Right atrium auricular region (tissue), 2 donors: Measurements from ENCODE around the gene TRIM52. TPM values are rescaled to one million over a fixed set of nuclear protein-coding genes. Genes with fewer than 3 reads are reported as not detected.

Source experiments
- DNase-seq: peaks from one replicate; pipeline ENCODE4 v3.0.0-alpha.2; 2019; ENCODE audit warnings: low spot score
- H3K27ac ChIP-seq, 2 donors: fragments of 200-600 bp; sonication (generic); 1 replicate in 1 of 2; 2 replicates in 1 of 2; pipeline ENCODE4 v1.5.1; 2016 to 2019
- H3K27me3 ChIP-seq, 2 donors: fragments of 200-600 bp; sonication (generic); one replicate each; pipeline versions ENCODE4 v1.5.1 to v1.6.0; 2017 to 2019
- H3K36me3 ChIP-seq: fragments of 200-600 bp; sonication (generic); one replicate; pipeline ENCODE4 v1.5.1; 2016
- H3K4me1 ChIP-seq, 2 donors: fragments of 200-600 bp; sonication (generic); one replicate each; pipeline versions ENCODE4 v1.5.1 to v1.6.0; 2017 to 2019
- H3K4me3 ChIP-seq, 2 donors: fragments of 200-600 bp; sonication (generic); 1 replicate in 1 of 2; 2 replicates in 1 of 2; pipeline ENCODE4 v1.5.1; 2017 to 2019; ENCODE audit warnings: mild to moderate bottlenecking in 1 of 2, moderate library complexity in 1 of 2
- H3K9me3 ChIP-seq, 2 donors: fragments of 200-600 bp; sonication (generic); one replicate each; pipeline ENCODE4 v1.5.1; 2019
- total RNA-seq, 2 donors: library from RNA; depleted of rRNA; stranded (reverse); fragments of >200 nt; gene quantifications; one replicate each; pipeline ENCODE4 v1.1.0, GENCODE V29; 2016
- TF ChIP-seq, protein P1 (sequence below), 2 donors: fragments of 200-600 bp; sonication (generic); IDR thresholded peaks; one replicate each; pipeline ENCODE4 v1.5.1; 2019; ENCODE audit warnings: antibody characterized with exemption in 2 of 2

TRIM52 gene
- total RNA-seq, 2 donors from 2014 or later: 4.4 to 9.1 TPM

DNA sequence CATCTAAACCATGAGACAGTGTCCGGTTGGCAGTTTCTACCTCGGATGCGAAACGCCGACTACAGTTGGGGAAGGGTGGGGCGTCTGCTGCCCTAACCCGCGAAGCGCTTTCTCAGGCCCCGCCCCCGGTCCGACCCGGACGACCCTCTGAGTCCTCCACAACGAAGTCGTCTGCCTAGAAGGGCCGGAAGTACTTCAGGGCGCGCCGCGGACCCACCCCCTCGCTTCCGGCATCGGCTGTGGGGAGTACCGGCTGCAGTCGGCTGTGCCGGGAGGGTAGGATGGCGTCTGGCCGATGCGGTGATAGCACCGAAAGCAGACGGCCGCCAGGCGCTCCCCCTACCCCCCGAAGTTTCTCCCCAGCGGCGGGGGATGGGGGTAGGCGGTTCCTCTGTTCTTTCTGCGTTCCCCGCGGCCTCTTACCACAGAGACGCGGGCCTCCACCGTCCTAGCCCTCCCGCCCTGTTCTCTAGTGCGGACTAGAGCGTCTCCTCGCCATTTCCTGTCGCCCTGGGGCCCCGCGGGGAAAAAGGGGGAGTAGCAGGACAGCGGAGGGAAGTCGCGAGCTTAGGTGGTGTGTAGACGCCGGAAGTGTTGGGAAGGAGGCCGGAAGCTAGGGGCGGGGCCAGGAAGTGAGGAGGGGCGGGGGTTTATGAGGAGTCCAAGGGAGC, 37.8 kb downstream of the TRIM52 start, which contains the start of gene TRIM41:
Gene TRIM41 (plus strand): TSS at position 224 of the 671 bp plus-strand sequence. CDS start 719 bp downstream, outside the sequence.
- TF ChIP-seq, protein P1, sequence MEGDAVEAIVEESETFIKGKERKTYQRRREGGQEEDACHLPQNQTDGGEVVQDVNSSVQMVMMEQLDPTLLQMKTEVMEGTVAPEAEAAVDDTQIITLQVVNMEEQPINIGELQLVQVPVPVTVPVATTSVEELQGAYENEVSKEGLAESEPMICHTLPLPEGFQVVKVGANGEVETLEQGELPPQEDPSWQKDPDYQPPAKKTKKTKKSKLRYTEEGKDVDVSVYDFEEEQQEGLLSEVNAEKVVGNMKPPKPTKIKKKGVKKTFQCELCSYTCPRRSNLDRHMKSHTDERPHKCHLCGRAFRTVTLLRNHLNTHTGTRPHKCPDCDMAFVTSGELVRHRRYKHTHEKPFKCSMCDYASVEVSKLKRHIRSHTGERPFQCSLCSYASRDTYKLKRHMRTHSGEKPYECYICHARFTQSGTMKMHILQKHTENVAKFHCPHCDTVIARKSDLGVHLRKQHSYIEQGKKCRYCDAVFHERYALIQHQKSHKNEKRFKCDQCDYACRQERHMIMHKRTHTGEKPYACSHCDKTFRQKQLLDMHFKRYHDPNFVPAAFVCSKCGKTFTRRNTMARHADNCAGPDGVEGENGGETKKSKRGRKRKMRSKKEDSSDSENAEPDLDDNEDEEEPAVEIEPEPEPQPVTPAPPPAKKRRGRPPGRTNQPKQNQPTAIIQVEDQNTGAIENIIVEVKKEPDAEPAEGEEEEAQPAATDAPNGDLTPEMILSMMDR (IDR thresholded peaks at IDR 0.05): no peak

DNA sequence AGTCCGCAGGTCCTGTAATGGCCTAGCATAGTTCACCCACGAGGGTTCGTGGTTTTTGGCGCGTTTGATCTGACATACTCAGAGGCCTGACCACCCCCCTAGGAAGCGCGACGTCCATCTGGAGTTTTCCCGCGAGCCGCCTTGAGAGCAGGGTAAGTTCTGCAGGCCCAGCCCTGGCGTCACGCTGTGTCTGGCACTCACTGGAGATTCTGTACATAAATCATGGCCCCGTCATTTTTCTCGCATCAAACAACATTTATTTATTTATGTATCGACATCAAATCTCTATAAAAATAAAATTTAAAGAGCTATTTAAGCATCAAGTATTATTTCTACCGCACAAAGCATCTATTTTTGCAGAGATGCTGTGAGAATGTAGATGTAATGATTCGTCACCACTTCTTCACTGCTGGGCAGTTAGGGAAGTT, 38.3 kb downstream of the TRIM52 start:
- no peak for DNase-seq
- Histone ChIP-seq H3K36me3 (peaks cover 7% of the 10 kb centered on the region), H3K27ac (peak overlapping the region; percentile 96 to 99), H3K27me3 (no peaks in the 10 kb centered on the region), H3K9me3 (no peaks in the 10 kb centered on the region), H3K4me1 (peaks cover 0 to 21% of the 10 kb centered on the region in 2 donors), H3K4me3 (peak overlapping the region; percentile 61 to 87)
- TF ChIP-seq, protein P1 (IDR thresholded peaks at IDR 0.05): no peak

More for the DNA sequence above, 37.8 kb downstream of the TRIM52 start, which contains the start of gene TRIM41:
- Histone ChIP-seq H3K27me3 (no peaks in the 10 kb centered on the region), H3K4me1 (peaks cover 0 to 17% of the 10 kb centered on the region in 2 donors), H3K27ac (peak within 1 kb of the TSS; percentile 96 to 99), H3K9me3 (no peaks in the 10 kb centered on the region), H3K4me3 (peak within 1 kb of the TSS; percentile 61 to 87), H3K36me3 (peaks cover 7% of the 10 kb centered on the region)
- DNase-seq: peak; percentile 98

DNA sequence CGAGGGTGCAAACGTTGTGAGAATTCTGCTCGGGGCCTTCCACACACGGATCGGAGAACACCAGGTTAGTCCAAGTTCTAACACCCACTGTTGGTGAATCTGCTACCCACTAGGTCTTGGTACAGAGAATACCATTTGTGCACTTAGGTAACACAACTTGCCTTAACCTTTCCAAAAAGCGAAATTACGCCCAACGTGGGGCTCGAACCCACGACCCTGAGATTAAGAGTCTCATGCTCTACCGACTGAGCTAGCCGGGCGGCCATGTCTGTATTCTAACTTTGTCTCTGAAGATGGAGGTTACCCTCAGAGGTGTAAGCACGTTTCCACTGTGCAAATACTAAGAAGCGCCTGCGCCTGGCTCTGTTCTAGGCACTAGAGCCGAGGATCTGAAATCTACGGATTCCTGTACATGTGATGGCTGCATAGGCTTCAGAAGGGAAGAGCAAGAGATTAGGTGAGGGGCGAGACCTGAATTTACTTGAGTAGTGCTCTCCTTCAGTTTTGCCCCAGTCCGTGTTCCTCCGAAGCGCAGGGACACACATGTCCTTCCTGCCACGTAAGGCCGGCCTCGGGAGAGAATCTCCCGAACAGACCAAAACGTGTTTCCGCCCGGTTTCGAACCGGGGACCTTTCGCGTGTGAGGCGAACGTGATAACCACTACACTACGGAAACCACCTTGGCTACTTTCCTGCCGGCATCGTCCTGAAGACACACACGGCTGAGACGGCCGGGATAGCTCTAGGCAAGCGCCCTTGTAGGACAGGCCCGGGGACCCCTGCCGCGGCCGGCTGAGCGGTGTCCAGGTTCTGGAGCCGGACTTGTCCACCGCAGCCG, 38.9 kb downstream of the TRIM52 start:
- Histone ChIP-seq H3K4me3 (peak overlapping the region; percentile 61 to 87), H3K36me3 (peaks cover 3% of the 10 kb centered on the region), H3K9me3 (no peaks in the 10 kb centered on the region), H3K27me3 (no peaks in the 10 kb centered on the region), H3K27ac (peak overlapping the region; percentile 96 to 99), H3K4me1 (peaks cover 0 to 27% of the 10 kb centered on the region in 2 donors)
- TF ChIP-seq, protein P1 (IDR thresholded peaks at IDR 0.05): no peak
- peak; percentile 99 for DNase-seq

DNA sequence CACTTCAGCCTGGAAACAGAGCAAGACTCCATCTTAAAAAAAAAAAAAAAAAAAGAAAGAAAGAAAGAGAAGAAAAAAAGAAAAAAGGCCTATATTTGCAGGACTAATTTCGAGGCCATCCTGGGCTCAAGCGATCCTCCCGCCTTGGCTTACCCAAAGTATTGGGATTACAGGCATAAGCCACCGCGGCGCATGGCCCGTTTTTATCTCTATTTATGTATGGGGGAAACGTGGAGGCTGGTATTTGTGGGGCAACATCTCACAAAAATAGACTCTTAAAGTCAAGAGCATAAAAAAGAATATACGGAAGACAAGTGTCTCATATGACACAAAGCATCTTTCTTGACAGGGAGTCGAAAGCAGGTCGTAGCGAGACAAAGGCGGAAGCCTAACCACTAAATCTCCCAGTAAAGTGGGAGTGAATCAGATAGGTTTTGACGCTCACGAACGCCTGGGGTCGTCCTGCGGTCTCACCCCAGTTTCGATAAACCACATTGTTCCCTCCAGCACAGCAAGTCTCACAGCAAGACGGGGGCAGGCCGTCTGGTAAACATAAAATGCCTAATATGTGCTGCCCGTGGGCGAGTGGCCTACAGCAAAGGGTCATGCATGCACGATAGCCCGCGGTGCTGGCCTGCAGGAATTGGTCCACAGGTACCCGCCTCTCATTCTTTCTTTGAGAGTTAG, 39.7 kb downstream of the TRIM52 start:
- H3K36me3 ChIP-seq: no peaks in the 10 kb centered on the region
- no peaks in the 10 kb centered on the region for H3K27me3 ChIP-seq
- H3K27ac ChIP-seq: peak overlapping the region; percentile 96 to 99
- H3K4me3 ChIP-seq: peak overlapping the region in 1 of 2 donors; percentile 61
- no peaks in the 10 kb centered on the region for H3K9me3 ChIP-seq
- TF ChIP-seq, protein P1 (IDR thresholded peaks at IDR 0.05): no peak
- no peak for DNase-seq
- H3K4me1 ChIP-seq: peaks cover 0 to 35% of the 10 kb centered on the region in 2 donors

DNA sequence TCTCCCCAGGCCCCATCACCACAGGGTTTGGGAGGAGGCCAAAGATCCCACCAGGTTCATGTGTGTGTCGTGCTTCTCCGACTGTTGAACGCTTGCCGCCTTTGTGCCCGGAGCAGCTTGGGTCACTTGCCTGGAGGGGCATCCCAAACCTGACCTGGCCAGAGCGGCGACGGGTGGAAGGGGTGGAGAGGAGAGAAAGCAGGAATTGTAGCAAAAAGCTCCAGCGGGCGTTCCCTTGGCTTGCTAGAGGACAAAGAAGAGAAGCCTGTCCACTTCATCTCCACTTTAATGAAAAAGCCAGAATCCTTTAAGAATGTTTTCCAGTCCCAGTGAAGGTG, 40.8 kb downstream of the TRIM52 start:
- no peak for DNase-seq
- Histone ChIP-seq H3K4me1 (peaks cover 0 to 37% of the 10 kb centered on the region in 2 donors), H3K36me3 (no peaks in the 10 kb centered on the region), H3K27ac (no peak overlapping the region), H3K27me3 (no peaks in the 10 kb centered on the region), H3K4me3 (no peak overlapping the region), H3K9me3 (no peaks in the 10 kb centered on the region)
- TF ChIP-seq, protein P1 (IDR thresholded peaks at IDR 0.05): no peak
